ENCODE data around the gene SYT1. TPM values are rescaled to one million over a fixed set of nuclear protein-coding genes. Genes with fewer than 3 reads are reported as not detected.

Gene SYT1
- total RNA-seq, 1 donor from 2014 or later, result 19.5 TPM

GRCh38 chr12:79406993-79407392, 542.4 kb downstream of the SYT1 start:
- H3K9me3 Mint-ChIP-seq, result no peaks in the 10 kb centered on the region
- no peak overlapping the region for H3K4me3 Mint-ChIP-seq
- peaks cover 17% of the 10 kb centered on the region for H3K4me1 Mint-ChIP-seq

GRCh38 chr12:79407671-79408622, 543.4 kb downstream of the SYT1 start:
- TF ChIP-seq CTCF (conservative IDR thresholded peaks at IDR 0.05), result peak; percentile 80
- no peaks in the 10 kb centered on the region for H3K9me3 Mint-ChIP-seq
- no peak overlapping the region for H3K27ac Mint-ChIP-seq (ENCODE audit: unreplicated experiment)
- peak; percentile 9 for DNase-seq (ENCODE audit: low read depth, low spot score)
- H3K27me3 Mint-ChIP-seq (ENCODE audit: low read depth), result no peaks in the 10 kb centered on the region
- no peak overlapping the region for H3K4me3 Mint-ChIP-seq
- H3K4me1 Mint-ChIP-seq, result peaks cover 12% of the 10 kb centered on the region
- no peaks in the 10 kb centered on the region for H3K36me3 Mint-ChIP-seq (ENCODE audit: low read depth)

More at GRCh38 chr12:79406993-79407392, 542.4 kb downstream of the SYT1 start:
- H3K36me3 Mint-ChIP-seq (ENCODE audit: low read depth), result no peaks in the 10 kb centered on the region
- no peaks in the 10 kb centered on the region for H3K27me3 Mint-ChIP-seq (ENCODE audit: low read depth)
- H3K27ac Mint-ChIP-seq (ENCODE audit: unreplicated experiment), result no peak overlapping the region
- DNase-seq (ENCODE audit: low read depth, low spot score), result no peak
- TF ChIP-seq CTCF (conservative IDR thresholded peaks at IDR 0.05), result no peak

GRCh38 chr12:79408689-79409088, 544.1 kb downstream of the SYT1 start:
- no peak for DNase-seq (ENCODE audit: low read depth, low spot score)
- Mint-ChIP-seq H3K9me3 (no peaks in the 10 kb centered on the region), H3K27ac (ENCODE audit: unreplicated experiment) (no peak overlapping the region), H3K36me3 (ENCODE audit: low read depth) (no peaks in the 10 kb centered on the region), H3K4me3 (no peak overlapping the region), H3K27me3 (ENCODE audit: low read depth) (no peaks in the 10 kb centered on the region), H3K4me1 (peaks cover 12% of the 10 kb centered on the region)
- TF ChIP-seq CTCF (conservative IDR thresholded peaks at IDR 0.05), result no peak

- peaks cover 12% of the 10 kb centered on the region for H3K4me1 Mint-ChIP-seq
- H3K9me3 Mint-ChIP-seq, result no peaks in the 10 kb centered on the region
- H3K4me3 Mint-ChIP-seq, result no peak overlapping the region
- no peak overlapping the region for H3K27ac Mint-ChIP-seq (ENCODE audit: unreplicated experiment)
- no peaks in the 10 kb centered on the region for H3K27me3 Mint-ChIP-seq (ENCODE audit: low read depth)
- no peak for DNase-seq (ENCODE audit: low read depth, low spot score)
- H3K36me3 Mint-ChIP-seq (ENCODE audit: low read depth), result no peaks in the 10 kb centered on the region
- TF ChIP-seq CTCF (conservative IDR thresholded peaks at IDR 0.05), result no peak
Observed at GRCh38 chr12:79409562-79409961, 545.0 kb downstream of the SYT1 start.

GRCh38 chr12:79411791-79412190, 547.2 kb downstream of the SYT1 start:
- Mint-ChIP-seq H3K27me3 (ENCODE audit: low read depth) (no peaks in the 10 kb centered on the region), H3K36me3 (ENCODE audit: low read depth) (no peaks in the 10 kb centered on the region), H3K4me3 (no peak overlapping the region), H3K4me1 (peaks cover 12% of the 10 kb centered on the region), H3K27ac (ENCODE audit: unreplicated experiment) (no peak overlapping the region), H3K9me3 (no peaks in the 10 kb centered on the region)
- TF ChIP-seq CTCF (conservative IDR thresholded peaks at IDR 0.05), result no peak
- DNase-seq (ENCODE audit: low read depth, low spot score), result no peak

All from neural crest cell (in vitro differentiated cells).